B cell (primary cell): ENCODE results near the gene APLP2. TPM values are rescaled to one million over a fixed set of nuclear protein-coding genes. Genes with fewer than 3 reads are reported as not detected.

Experiments used
- ATAC-seq: fragments of 200-7000 bp; cut with Tn5 transposase; one replicate; pipeline ENCODE4 v1.10.0; 2021; ENCODE audit warnings: low read depth, mild to moderate bottlenecking, moderate number of reproducible peaks, moderate library complexity
- CTCF ChIA-PET: fragments of 350-600 bp; sonication (Branson Sonifier 250); formaldehyde crosslinking; loops from one replicate; lab custom pipeline; 2021; ENCODE audit warnings: antibody characterized with exemption, inconsistent platforms; lab: Charles Lee
- POLR2A ChIA-PET: fragments of 350-600 bp; sonication (Branson Sonifier 250); formaldehyde crosslinking; loops from one replicate; lab custom pipeline; 2021; ENCODE audit warnings: antibody characterized with exemption; lab: Charles Lee
- DNase-seq: peaks from one replicate; pipeline ENCODE4 v3.0.0; 2013
- H2AFZ ChIP-seq: 2 replicates; pipeline ENCODE4 v1.6.1; 2012; ENCODE audit warnings: mild to moderate bottlenecking, low read depth, low read length; ENCODE audit not compliant: insufficient read depth, poor library complexity, severe bottlenecking
- H3K27ac ChIP-seq, 2 donors: 1 replicate in 1 of 2; 2 replicates in 1 of 2; pipeline ENCODE4 v1.5.1; 2012 to 2013; ENCODE audit warnings: low read length in 2 of 2, mild to moderate bottlenecking in 2 of 2, moderate library complexity in 1 of 2
- H3K27me3 ChIP-seq, 4 experiments: fragments of 200-600 bp in 1 of 4; sonication (generic) in 1 of 4; replicated peaks in 1 of 4; 1 replicate in 2 of 4; 2 replicates in 2 of 4; pipeline versions ENCODE4 v1.6.1 to v1.7.0; 2013 to 2016; ENCODE audit warnings: low read length in 3 of 4, mild to moderate bottlenecking in 2 of 4, mixed read lengths in 1 of 4, moderate library complexity in 1 of 4; ENCODE audit not compliant: insufficient read depth in 4 of 4, control insufficient read depth in 3 of 4; ENCODE audit errors: control extremely low read depth in 1 of 4
- H3K36me3 ChIP-seq, 2 experiments: replicated peaks in 1 of 2; 1 replicate in 1 of 2; 2 replicates in 1 of 2; pipeline versions ENCODE4 v1.6.1 to v1.7.1; 2013; ENCODE audit warnings: low read length in 1 of 2; ENCODE audit not compliant: insufficient read depth in 2 of 2, control insufficient read depth in 1 of 2; ENCODE audit errors: control extremely low read depth in 1 of 2, extremely low read depth in 1 of 2
- H3K4me1 ChIP-seq, 2 donors: fragments of 200-600 bp in 1 of 2; sonication (generic) in 1 of 2; 1 replicate in 1 of 2; 2 replicates in 1 of 2; pipeline versions ENCODE4 v1.5.1 to v1.6.1; 2013 to 2017; ENCODE audit warnings: low read length in 2 of 2; ENCODE audit not compliant: control insufficient read depth in 2 of 2, insufficient read depth in 2 of 2
- H3K4me2 ChIP-seq: replicated peaks from 2 replicates; pipeline ENCODE3; 2012; ENCODE audit warnings: mild to moderate bottlenecking, low read depth, low read length; ENCODE audit not compliant: poor library complexity, severe bottlenecking
- H3K4me3 ChIP-seq, 5 experiments: fragments of 200-600 bp in 1 of 5; sonication (generic) in 1 of 5; 1 replicate in 3 of 5; 2 replicates in 2 of 5; pipeline versions ENCODE4 v1.5.1 to v1.7.0; 2011 to 2016; ENCODE audit warnings: low read length in 4 of 5, mild to moderate bottlenecking in 4 of 5, low read depth in 2 of 5, control low read depth in 1 of 5, moderate library complexity in 1 of 5; ENCODE audit not compliant: insufficient read depth in 1 of 5; ENCODE audit errors: control extremely low read depth in 1 of 5, extremely low read depth in 1 of 5
- H3K79me2 ChIP-seq: fragments of 200-600 bp; sonication (generic); one replicate; pipeline ENCODE4 v1.6.0; 2016; ENCODE audit warnings: low read length; ENCODE audit not compliant: control insufficient read depth, insufficient read depth
- H3K9ac ChIP-seq: fragments of 200-600 bp; sonication (generic); 2 replicates; pipeline ENCODE4 v1.6.1; 2017; ENCODE audit warnings: mild to moderate bottlenecking, low read length, moderate library complexity
- H3K9me3 ChIP-seq, 3 donors: one replicate each; pipeline versions ENCODE4 v1.6.1 to v1.7.1; 2013; ENCODE audit warnings: low read length in 2 of 3; ENCODE audit not compliant: control insufficient read depth in 2 of 3, insufficient read depth in 1 of 3; ENCODE audit errors: control extremely low read depth in 1 of 3
- H4K20me1 ChIP-seq: 2 replicates; pipeline ENCODE4 v1.6.0; 2012; ENCODE audit warnings: mild to moderate bottlenecking, low read length; ENCODE audit not compliant: insufficient read depth, control insufficient read depth, poor library complexity, severe bottlenecking
- H3K27ac Mint-ChIP-seq: one replicate; pipeline ENCODE4 v1.8.0; 2021; ENCODE audit warnings: mixed read lengths
- H3K27me3 Mint-ChIP-seq: one replicate; pipeline ENCODE4 v1.8.0; 2021; ENCODE audit warnings: mixed read lengths
- H3K4me1 Mint-ChIP-seq: one replicate; pipeline ENCODE4 v1.8.0; 2021; ENCODE audit warnings: mixed read lengths
- H3K4me3 Mint-ChIP-seq: one replicate; pipeline ENCODE4 v1.8.0; 2021; ENCODE audit warnings: mixed read lengths
- H3K9me3 Mint-ChIP-seq: one replicate; pipeline ENCODE4 v1.8.0; 2022; ENCODE audit warnings: mixed read lengths; ENCODE audit not compliant: insufficient read depth
- EZH2 ChIP-seq: IDR thresholded peaks from 2 replicates; pipeline ENCODE4 v1.6.1; 2012; ENCODE audit warnings: borderline replicate concordance, low read depth, mild to moderate bottlenecking, moderate library complexity, low read length; ENCODE audit not compliant: insufficient read depth, poor library complexity, severe bottlenecking
- WGBS: methylation state at CpG from one replicate; pipeline ENCODE4 v1.1.5; 2013; ENCODE audit warnings: missing lambda C conversion rate; ENCODE audit not compliant: insufficient coverage; 5-methylcytosine and 5-hydroxymethylcytosine counted together
- intact Hi-C: fragments of 100-400 bp; cut with micrococcal nuclease; formaldehyde crosslinking; loops from one replicate; pipeline ENCODE4 v1.10.0; 2022
- polyA plus RNA-seq: library from polyadenylated mRNA; depleted of rRNA; stranded (reverse); fragments of >200 nt; gene quantifications from 2 replicates; pipeline ENCODE4 v1.2.3, GENCODE V29; 2012
- total RNA-seq, 2 donors: library from RNA; stranded (reverse); fragments of 120-200 nt in 1 of 2; gene quantifications; 1 replicate in 1 of 2; 2 replicates in 1 of 2; pipeline versions ENCODE4 v1.2.3 to v1.2.4, GENCODE V29; 2013 to 2022
- TF ChIP-seq, protein P1 (sequence below): fragments of 200-600 bp; IDR thresholded peaks from one replicate; pipeline ENCODE4 v1.8.0; 2022; ENCODE audit warnings: antibody characterized with exemption, mild to moderate bottlenecking

Gene APLP2
- total and polyA plus RNA-seq, 2 donors (not counting 1 experiment from before 2014, with no cell fraction given), result 84.2 to 102 TPM

DNA sequence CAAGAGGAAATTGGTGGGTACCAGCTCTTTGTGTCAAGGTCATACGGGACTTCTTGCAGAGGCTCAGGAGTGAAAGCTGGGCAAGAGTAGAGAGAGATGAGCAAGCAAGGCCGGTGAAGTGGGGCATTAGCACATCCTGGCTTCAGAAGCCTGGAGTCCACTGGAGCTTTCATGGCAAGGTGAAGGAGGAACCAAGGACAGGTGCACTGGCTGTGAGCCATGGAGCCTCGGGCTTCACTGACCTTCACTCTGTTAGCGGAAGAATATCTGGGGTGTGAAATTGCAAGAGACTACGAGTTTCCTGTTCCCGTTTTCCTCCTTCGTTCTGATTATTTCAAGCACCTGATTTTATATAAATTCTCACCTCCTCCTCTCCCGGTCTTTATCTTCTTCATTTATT lies 64.0 kb downstream of the APLP2 start:
- H3K79me2 ChIP-seq, result peaks cover 20% of the 10 kb centered on the region
- TF ChIP-seq EZH2, result no peak
- TF ChIP-seq, protein P1, sequence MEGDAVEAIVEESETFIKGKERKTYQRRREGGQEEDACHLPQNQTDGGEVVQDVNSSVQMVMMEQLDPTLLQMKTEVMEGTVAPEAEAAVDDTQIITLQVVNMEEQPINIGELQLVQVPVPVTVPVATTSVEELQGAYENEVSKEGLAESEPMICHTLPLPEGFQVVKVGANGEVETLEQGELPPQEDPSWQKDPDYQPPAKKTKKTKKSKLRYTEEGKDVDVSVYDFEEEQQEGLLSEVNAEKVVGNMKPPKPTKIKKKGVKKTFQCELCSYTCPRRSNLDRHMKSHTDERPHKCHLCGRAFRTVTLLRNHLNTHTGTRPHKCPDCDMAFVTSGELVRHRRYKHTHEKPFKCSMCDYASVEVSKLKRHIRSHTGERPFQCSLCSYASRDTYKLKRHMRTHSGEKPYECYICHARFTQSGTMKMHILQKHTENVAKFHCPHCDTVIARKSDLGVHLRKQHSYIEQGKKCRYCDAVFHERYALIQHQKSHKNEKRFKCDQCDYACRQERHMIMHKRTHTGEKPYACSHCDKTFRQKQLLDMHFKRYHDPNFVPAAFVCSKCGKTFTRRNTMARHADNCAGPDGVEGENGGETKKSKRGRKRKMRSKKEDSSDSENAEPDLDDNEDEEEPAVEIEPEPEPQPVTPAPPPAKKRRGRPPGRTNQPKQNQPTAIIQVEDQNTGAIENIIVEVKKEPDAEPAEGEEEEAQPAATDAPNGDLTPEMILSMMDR, result no peak
- no peaks in the 10 kb centered on the region for H3K27me3 ChIP-seq
- H3K4me3 Mint-ChIP-seq, result no peak overlapping the region
- WGBS, result 70% methylated on average over 2 of the region's 8 CpGs
- peaks cover 14% of the 10 kb centered on the region for H3K4me1 Mint-ChIP-seq
- H3K36me3 ChIP-seq, result peaks cover 2 to 57% of the 10 kb centered on the region in 2 experiments
- H3K27ac ChIP-seq, result peak overlapping the region in 1 of 2 donors; percentile 4
- intact Hi-C loops, result no loop called here
- no peak for ATAC-seq
- ChIA-PET POLR2A (no interaction called here), CTCF (interaction anchor here (2.3 to 9.4 kb wide), 7 partner anchors 7 to 238 kb away, joined by 11 to 339 read pairs (median 47); partner anchors contain the start of gene NFRKB)
- peaks cover 37% of the 10 kb centered on the region for H4K20me1 ChIP-seq
- H3K9ac ChIP-seq, result no peak overlapping the region
- H3K9me3 ChIP-seq, result no peaks in the 10 kb centered on the region
- DNase-seq, result no peak
- H3K9me3 Mint-ChIP-seq, result no peaks in the 10 kb centered on the region
- peak overlapping the region; percentile 27 for H3K27ac Mint-ChIP-seq
- H2AFZ ChIP-seq, result no peak overlapping the region
- H3K4me2 ChIP-seq, result no peak overlapping the region
- no peaks in the 10 kb centered on the region for H3K27me3 Mint-ChIP-seq
- no peak overlapping the region for H3K4me3 ChIP-seq
- peaks cover 0 to 9% of the 10 kb centered on the region in 2 donors for H3K4me1 ChIP-seq

DNA sequence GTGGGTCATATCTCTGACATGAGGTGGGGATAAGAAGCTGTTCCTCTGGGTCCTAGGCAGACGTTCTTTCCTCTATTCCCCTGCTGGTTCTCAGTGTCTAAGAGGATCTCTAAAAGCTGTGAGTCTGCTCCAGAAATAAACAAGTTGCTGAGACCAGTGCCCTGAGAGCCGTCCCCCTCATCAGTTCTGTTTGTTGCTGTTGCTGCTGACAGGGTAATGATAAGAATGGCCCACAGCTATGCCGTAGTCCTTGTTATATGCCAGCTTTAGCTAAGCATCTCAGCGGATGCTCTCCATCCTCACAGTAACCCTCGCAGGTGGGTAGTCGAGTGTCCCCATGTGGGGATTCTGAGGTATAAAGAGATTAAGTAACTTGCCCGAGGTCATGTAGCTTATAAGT lies 66.4 kb downstream of the APLP2 start:
- no peaks in the 10 kb centered on the region for H3K9me3 ChIP-seq
- peaks cover 6 to 58% of the 10 kb centered on the region in 2 experiments for H3K36me3 ChIP-seq
- H3K79me2 ChIP-seq, result peaks cover 20% of the 10 kb centered on the region
- H3K4me2 ChIP-seq, result no peak overlapping the region
- CTCF ChIA-PET, result interaction anchor here (1.0 to 9.4 kb wide), 6 partner anchors 9 to 215 kb away, joined by 3 to 339 read pairs (median 26); no protein-coding TSS in a partner anchor
- H4K20me1 ChIP-seq, result peaks cover 53% of the 10 kb centered on the region
- no peak overlapping the region for H3K4me3 Mint-ChIP-seq
- H3K4me3 ChIP-seq, result no peak overlapping the region
- no peaks in the 10 kb centered on the region for H3K9me3 Mint-ChIP-seq
- H3K4me1 ChIP-seq, result peaks cover 0 to 9% of the 10 kb centered on the region in 2 donors
- ATAC-seq, result no peak
- H3K4me1 Mint-ChIP-seq, result peaks cover 14% of the 10 kb centered on the region
- H3K9ac ChIP-seq, result no peak overlapping the region
- TF ChIP-seq, protein P1, result no peak
- TF ChIP-seq EZH2, result no peak
- no peak for DNase-seq
- no peak overlapping the region for H3K27ac ChIP-seq
- no peak overlapping the region for H3K27ac Mint-ChIP-seq
- POLR2A ChIA-PET, result no interaction called here
- 96% methylated on average over 5 of the region's 7 CpGs for WGBS
- no peaks in the 10 kb centered on the region for H3K27me3 ChIP-seq
- H2AFZ ChIP-seq, result no peak overlapping the region
- intact Hi-C loops, result no loop called here
- H3K27me3 Mint-ChIP-seq, result no peaks in the 10 kb centered on the region
